ENCODE measurements around the gene CYBC1. TPM values are rescaled to one million over a fixed set of nuclear protein-coding genes. Genes with fewer than 3 reads are reported as not detected.

CYBC1 gene
- total and polyA plus RNA-seq, 9 of the 15 experiments (the other 6 are each of a cell fraction or from before 2014, with no cell fraction given), result 1.3 to 71.8 (median 49.9) TPM

GRCh38 chr17:82405051-82405450, 45.5 kb downstream of the CYBC1 start:
- TF ChIP-seq NCOA2 (IDR thresholded peaks at IDR 0.05; ENCODE audit: partially characterized antibody in 2 of 2) (no peak), TBL1XR1 (IDR thresholded peaks at IDR 0.05; ENCODE audit: low read length in 2 of 2) (no peak), TEAD1 (CRISPR knock-in tag; IDR thresholded peaks at IDR 0.05) (no peak)
- ATAC-seq (no peak), DNase-seq (ENCODE audit: extremely low read depth in 1 of 4, low spot score in 3 of 4) (no peak), FAIRE-seq (no peak)
- Histone ChIP-seq H3K27ac (ENCODE audit: extremely low read depth, low read depth, low read length) (no peak overlapping the region), H4K20me1 (replicated peaks; ENCODE audit: control insufficient read depth, insufficient read depth, low read length) (no peaks in the 10 kb centered on the region), H3K4me2 (ENCODE audit: insufficient read depth, low read length) (no peak overlapping the region), H3K9me3 (replicated peaks; ENCODE audit: control insufficient read depth, insufficient read depth, low read depth, low read length) (no peaks in the 10 kb centered on the region), H3K27me3 (ENCODE audit: control insufficient read depth in 2 of 2, insufficient read depth in 2 of 2, low read length in 2 of 2) (no peaks in the 10 kb centered on the region), H2AFZ (ENCODE audit: low read depth, low read length) (no peak overlapping the region), H3K36me3 (ENCODE audit: control insufficient read depth, insufficient read depth, low read length) (peaks cover 35% of the 10 kb centered on the region; the same call in 1 of the 3 replicates), H3K9ac (ENCODE audit: insufficient read depth in 1 of 2, low read depth in 2 of 2, low read length in 2 of 2) (no peak overlapping the region), H3K9me1 (ENCODE audit: control insufficient read depth, insufficient read depth, low read length) (peaks cover 1% of the 10 kb centered on the region), H3K79me2 (ENCODE audit: control insufficient read depth, insufficient read depth, low read length) (peaks cover 2% of the 10 kb centered on the region; the same call in 1 of the 3 replicates), H3K4me1 (replicated peaks in 1 of 2; ENCODE audit: control insufficient read depth in 2 of 2, insufficient read depth in 2 of 2, low read length in 2 of 2) (peaks cover 0 to 10% of the 10 kb centered on the region in 2 experiments; a peak in 1 of 5 replicates), H3K4me3 (no peak overlapping the region)
- POLR2A ChIA-PET, result interaction anchor here (0.7 kb wide), 1 partner anchor 10 kb away, joined by 3 read pairs; no protein-coding TSS in a partner anchor
- CTCF ChIA-PET (ENCODE audit: low intra/inter-chr PET ratio), result no interaction called here
- in situ Hi-C loops (cut with MboI) (no loop called here), intact Hi-C loops (cut with micrococcal nuclease) (no loop called here)
- BruUV-seq (replicated peaks), result no TSS peak
- 89% methylated on average over 7 of the region's 14 CpGs for WGBS (ENCODE audit: insufficient coverage, low coverage, missing lambda C conversion rate)

Data from K562 (cell line).